ENCODE data around the gene HACE1. TPM values are rescaled to one million over a fixed set of nuclear protein-coding genes. Genes with fewer than 3 reads are reported as not detected.

The HACE1 gene
- total RNA-seq, 4 donors from 2014 or later = 10.1 to 24.3 (median 14.6) TPM

DNA sequence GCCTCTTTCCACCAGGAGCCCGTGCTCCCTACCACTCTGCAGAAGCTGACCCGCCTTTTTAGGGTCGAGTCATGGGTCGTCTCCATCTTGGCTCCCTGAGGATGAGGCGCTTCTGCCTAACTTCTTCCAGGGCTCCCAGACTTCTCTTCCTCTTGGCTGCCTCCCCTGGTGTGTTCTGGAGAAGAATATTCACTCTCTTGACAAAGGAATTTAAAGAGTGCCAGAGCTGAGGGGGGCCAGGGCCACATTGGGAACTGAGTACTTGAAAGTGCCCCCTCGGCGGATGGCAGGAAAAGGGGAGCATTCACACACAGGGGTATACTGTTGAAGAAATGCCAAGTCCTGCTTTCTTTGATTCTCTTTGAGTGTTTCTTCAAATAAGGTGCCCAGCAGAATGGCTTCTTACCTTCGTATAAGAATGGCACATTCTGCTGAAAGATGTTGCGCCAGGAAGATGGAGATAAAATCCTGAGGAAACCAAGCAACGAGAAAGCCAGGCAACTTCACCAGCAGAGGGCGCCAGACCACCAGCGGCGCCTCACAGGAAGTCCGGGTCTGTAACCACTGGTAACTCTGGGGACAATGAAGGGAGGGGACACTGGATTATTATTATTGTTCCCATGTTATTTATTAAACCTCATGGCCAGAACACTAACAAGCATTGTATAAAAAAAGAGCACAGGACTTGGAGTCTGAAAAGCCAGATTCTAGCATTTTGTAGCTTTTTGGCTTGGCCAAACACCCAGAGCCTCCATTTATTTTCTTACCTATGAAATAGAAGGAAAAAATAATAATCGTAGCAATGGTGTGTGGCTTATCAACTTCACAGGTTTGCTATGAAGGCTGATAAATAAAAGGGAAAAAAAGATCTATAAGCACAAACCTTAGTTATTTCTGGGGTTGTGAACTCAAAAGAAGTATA lies 176.7 kb downstream of the HACE1 start:
- Histone ChIP-seq H3K9me3 (peaks cover 0 to 4% of the 10 kb centered on the region in 2 donors), H3K4me1 (no peaks in the 10 kb centered on the region), H3K27me3 (no peaks in the 10 kb centered on the region), H3K4me3 (no peak overlapping the region), H3K36me3 (no peaks in the 10 kb centered on the region), H3K27ac (no peak overlapping the region)
- DNase-seq = peak; percentile 33
- in situ Hi-C loops (cut with MboI; ENCODE audit: low pct_ligation_motif_present in 1 of 4, low pct_unique_long_range_greater_than_20kb in 1 of 4, low sequenced_read_pairs in 3 of 4) (no loop called here), intact Hi-C loops (cut with DNase I; ENCODE audit: low total_unique reads) (no loop called here)
- 51 to 58% methylated on average over 12 to 15 of the region's 15 CpGs for WGBS, 2 donors (ENCODE audit: low coverage in 1 of 2)
- TF ChIP-seq, protein P1, sequence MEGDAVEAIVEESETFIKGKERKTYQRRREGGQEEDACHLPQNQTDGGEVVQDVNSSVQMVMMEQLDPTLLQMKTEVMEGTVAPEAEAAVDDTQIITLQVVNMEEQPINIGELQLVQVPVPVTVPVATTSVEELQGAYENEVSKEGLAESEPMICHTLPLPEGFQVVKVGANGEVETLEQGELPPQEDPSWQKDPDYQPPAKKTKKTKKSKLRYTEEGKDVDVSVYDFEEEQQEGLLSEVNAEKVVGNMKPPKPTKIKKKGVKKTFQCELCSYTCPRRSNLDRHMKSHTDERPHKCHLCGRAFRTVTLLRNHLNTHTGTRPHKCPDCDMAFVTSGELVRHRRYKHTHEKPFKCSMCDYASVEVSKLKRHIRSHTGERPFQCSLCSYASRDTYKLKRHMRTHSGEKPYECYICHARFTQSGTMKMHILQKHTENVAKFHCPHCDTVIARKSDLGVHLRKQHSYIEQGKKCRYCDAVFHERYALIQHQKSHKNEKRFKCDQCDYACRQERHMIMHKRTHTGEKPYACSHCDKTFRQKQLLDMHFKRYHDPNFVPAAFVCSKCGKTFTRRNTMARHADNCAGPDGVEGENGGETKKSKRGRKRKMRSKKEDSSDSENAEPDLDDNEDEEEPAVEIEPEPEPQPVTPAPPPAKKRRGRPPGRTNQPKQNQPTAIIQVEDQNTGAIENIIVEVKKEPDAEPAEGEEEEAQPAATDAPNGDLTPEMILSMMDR (IDR thresholded peaks at IDR 0.05) = peak; percentile 20 to 62 (median 49)
- TF ChIP-seq POLR2AphosphoS5 (IDR thresholded peaks at IDR 0.05) = no peak

DNA sequence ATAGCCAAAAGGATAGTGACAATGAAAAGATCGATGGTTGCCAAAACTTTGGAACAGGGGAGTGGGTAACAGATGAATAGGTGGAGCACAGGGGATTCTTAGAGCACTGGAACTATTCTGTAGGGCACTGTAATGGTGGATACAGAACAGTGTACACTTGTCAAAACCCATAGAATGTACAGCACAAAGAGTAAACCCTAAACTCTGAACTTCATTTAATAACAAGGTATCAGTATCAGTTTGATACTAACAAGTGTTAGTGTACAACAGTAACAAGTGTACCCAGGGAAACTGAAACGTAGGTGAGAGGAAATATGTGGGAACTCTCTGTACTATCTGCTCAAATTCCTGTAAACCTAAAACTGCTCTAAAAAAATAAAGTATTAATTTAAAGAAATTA lies 179.2 kb downstream of the HACE1 start:
- Histone ChIP-seq H3K36me3 (no peaks in the 10 kb centered on the region), H3K27me3 (no peaks in the 10 kb centered on the region), H3K9me3 (peaks cover 3 to 12% of the 10 kb centered on the region in 2 donors), H3K4me3 (no peak overlapping the region), H3K27ac (no peak overlapping the region), H3K4me1 (no peaks in the 10 kb centered on the region)
- in situ Hi-C loops (cut with MboI; ENCODE audit: low pct_ligation_motif_present in 1 of 4, low pct_unique_long_range_greater_than_20kb in 1 of 4, low sequenced_read_pairs in 3 of 4) (no loop called here), intact Hi-C loops (cut with DNase I; ENCODE audit: low total_unique reads) (no loop called here)
- TF ChIP-seq POLR2AphosphoS5 (IDR thresholded peaks at IDR 0.05) (no peak), POLR2A (IDR thresholded peaks at IDR 0.05) (no peak), EP300 (IDR thresholded peaks at IDR 0.05; ENCODE audit: low read depth) (no peak)
- TF ChIP-seq, protein P1 (IDR thresholded peaks at IDR 0.05) = no peak
- no peak for DNase-seq
- 67 to 96% methylated on average over 2 of the region's 2 CpGs for WGBS, 2 donors (ENCODE audit: low coverage in 1 of 2)

DNA sequence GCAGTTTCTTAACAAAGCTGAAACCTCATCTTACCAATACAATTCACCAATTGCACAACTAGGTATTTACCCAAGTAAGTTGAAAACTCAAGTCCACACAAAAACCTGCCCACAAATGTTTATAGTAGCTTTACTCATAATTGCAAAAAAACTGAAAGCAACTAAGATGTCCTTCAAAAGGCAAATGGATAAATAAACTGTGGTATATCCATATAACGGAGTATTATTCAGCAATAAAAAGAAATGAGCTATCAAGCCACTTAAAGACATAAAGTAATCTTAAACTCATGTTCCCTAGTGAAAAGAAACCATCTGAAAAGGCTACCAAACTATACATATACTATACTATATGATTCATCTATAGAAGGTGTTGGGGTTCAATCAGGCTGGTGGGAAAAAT lies 179.7 kb downstream of the HACE1 start:
- TF ChIP-seq EP300 (IDR thresholded peaks at IDR 0.05; ENCODE audit: low read depth) (no peak), POLR2A (IDR thresholded peaks at IDR 0.05) (no peak), POLR2AphosphoS5 (IDR thresholded peaks at IDR 0.05) (no peak)
- TF ChIP-seq, protein P1 (IDR thresholded peaks at IDR 0.05) = no peak
- H3K27ac ChIP-seq = no peak overlapping the region
- H3K36me3 ChIP-seq = no peaks in the 10 kb centered on the region
- 100% methylated on average over 1 of the region's 1 CpG for WGBS, 2 donors (ENCODE audit: low coverage in 1 of 2)
- intact Hi-C loops (cut with DNase I; ENCODE audit: low total_unique reads) (no loop called here), in situ Hi-C loops (cut with MboI; ENCODE audit: low pct_ligation_motif_present in 1 of 4, low pct_unique_long_range_greater_than_20kb in 1 of 4, low sequenced_read_pairs in 3 of 4) (no loop called here)
- H3K4me3 ChIP-seq = no peak overlapping the region
- H3K4me1 ChIP-seq = no peaks in the 10 kb centered on the region
- DNase-seq = no peak
- peaks cover 4 to 12% of the 10 kb centered on the region in 2 donors for H3K9me3 ChIP-seq
- H3K27me3 ChIP-seq = no peaks in the 10 kb centered on the region

Small RNAs within 50 kb of the gene (small RNA-seq; reads per million reads assigned to genes)
- 0 reads per million in 4 donors for gene RNU6-897P

Other genes starting within 250 kb of the HACE1 start
- gene LIN28B, start 97.2 kb upstream of the HACE1 start, total RNA-seq = not detected